Trophoblast cell (in vitro differentiated cells and primary cell): Measurements from ENCODE around the gene ARSG.

Experiments
- DNase-seq, 2 donors: peaks; one replicate each; pipeline ENCODE4 v3.0.0-alpha.2; 2016
- H2AFZ ChIP-seq: 2 replicates; pipeline ENCODE4 v1.6.1; 2013; ENCODE audit warnings: low read length, moderate library complexity, mild to moderate bottlenecking; ENCODE audit not compliant: insufficient read depth, poor library complexity
- H2AK5ac ChIP-seq: 2 replicates; pipeline ENCODE4 v1.6.1; 2013; ENCODE audit warnings: mild to moderate bottlenecking, low read length
- H2BK120ac ChIP-seq: 2 replicates; pipeline ENCODE4 v1.6.1; 2013; ENCODE audit warnings: low read length, mild to moderate bottlenecking, moderate library complexity; ENCODE audit not compliant: insufficient read depth, poor library complexity
- H2BK12ac ChIP-seq: 2 replicates; pipeline ENCODE4 v1.6.1; 2013; ENCODE audit warnings: mild to moderate bottlenecking, low read length, moderate library complexity
- H2BK5ac ChIP-seq: 2 replicates; pipeline ENCODE4 v1.6.1; 2013; ENCODE audit warnings: low read length, low read depth, moderate library complexity, mild to moderate bottlenecking; ENCODE audit not compliant: poor library complexity
- H3K14ac ChIP-seq: 2 replicates; pipeline ENCODE4 v1.6.1; 2013; ENCODE audit warnings: mild to moderate bottlenecking, low read length
- H3K18ac ChIP-seq: 2 replicates; pipeline ENCODE4 v1.6.1; 2013; ENCODE audit warnings: mild to moderate bottlenecking, low read length
- H3K23ac ChIP-seq: 2 replicates; pipeline ENCODE4 v1.6.1; 2013; ENCODE audit warnings: low read length
- H3K27ac ChIP-seq: 2 replicates; pipeline ENCODE4 v1.5.1; 2013; ENCODE audit warnings: low read depth, mild to moderate bottlenecking, inconsistent platforms, low read length, moderate library complexity
- H3K27me3 ChIP-seq: 2 replicates; pipeline ENCODE4 v1.6.1; 2013; ENCODE audit warnings: inconsistent platforms, mild to moderate bottlenecking, low read length, moderate library complexity; ENCODE audit not compliant: insufficient read depth
- H3K36me3 ChIP-seq, 2 experiments: 1 replicate in 1 of 2; 2 replicates in 1 of 2; pipeline ENCODE4 v1.6.1; 2013; ENCODE audit warnings: low read length in 2 of 2, mild to moderate bottlenecking in 2 of 2, moderate library complexity in 1 of 2; ENCODE audit not compliant: insufficient read depth in 2 of 2, control insufficient read depth in 1 of 2
- H3K4ac ChIP-seq: 2 replicates; pipeline ENCODE4 v1.6.1; 2013; ENCODE audit warnings: low read depth, mild to moderate bottlenecking, low read length, moderate library complexity
- H3K4me1 ChIP-seq, 2 experiments: 1 replicate in 1 of 2; 2 replicates in 1 of 2; pipeline ENCODE4 v1.6.1; 2013; ENCODE audit warnings: low read length in 2 of 2, mild to moderate bottlenecking in 2 of 2, moderate library complexity in 1 of 2; ENCODE audit not compliant: insufficient read depth in 2 of 2, control insufficient read depth in 1 of 2
- H3K4me2 ChIP-seq: 2 replicates; pipeline ENCODE4 v1.6.1; 2013; ENCODE audit warnings: inconsistent platforms, mild to moderate bottlenecking, low read length, moderate library complexity
- H3K4me3 ChIP-seq: 2 replicates; pipeline ENCODE4 v1.5.1; 2013; ENCODE audit warnings: mild to moderate bottlenecking, low read depth, low read length, inconsistent platforms
- H3K79me1 ChIP-seq: one replicate; pipeline ENCODE4 v1.6.1; 2013; ENCODE audit warnings: low read length
- H3K79me2 ChIP-seq: 2 replicates; pipeline ENCODE4 v1.6.1; 2013; ENCODE audit warnings: low read length, mild to moderate bottlenecking; ENCODE audit not compliant: control insufficient read depth, insufficient read depth, poor library complexity
- H3K9ac ChIP-seq: 2 replicates; pipeline ENCODE4 v1.6.1; 2013; ENCODE audit warnings: mild to moderate bottlenecking, low read length
- H3K9me3 ChIP-seq: 2 replicates; pipeline ENCODE4 v1.6.1; 2013; ENCODE audit warnings: low read depth, mild to moderate bottlenecking, control low read depth, inconsistent platforms, low read length; ENCODE audit not compliant: insufficient read depth
- H4K12ac ChIP-seq: 2 replicates; pipeline ENCODE4 v1.6.1; 2013; ENCODE audit warnings: low read depth, mild to moderate bottlenecking, low read length, moderate library complexity
- H4K8ac ChIP-seq: 2 replicates; pipeline ENCODE4 v1.6.1; 2013; ENCODE audit warnings: low read depth, mild to moderate bottlenecking, low read length, moderate library complexity
- H4K91ac ChIP-seq: one replicate; pipeline ENCODE4 v1.6.1; 2013; ENCODE audit warnings: low read depth, mild to moderate bottlenecking, low read length, moderate library complexity
- WGBS: extraction: QIAGEN DNeasy Blood & Tissue Kit; methylation state at CpG from one replicate; pipeline ENCODE4 v1.1.7; 2013; ENCODE audit warnings: missing lambda C conversion rate; ENCODE audit not compliant: insufficient read length, insufficient coverage; ENCODE audit errors: extremely low coverage; 5-methylcytosine and 5-hydroxymethylcytosine counted together

The ARSG gene

GRCh38 chr17:68346448-68346847 lies 55.2 kb downstream of the ARSG start:
- no peak overlapping the region for H4K91ac ChIP-seq
- H2AFZ ChIP-seq: no peak overlapping the region
- H2AK5ac ChIP-seq: no peak overlapping the region
- H3K27me3 ChIP-seq: no peaks in the 10 kb centered on the region
- DNase-seq: no peak
- H3K36me3 ChIP-seq: peaks cover 0 to 3% of the 10 kb centered on the region in 2 experiments
- no peak overlapping the region for H2BK12ac ChIP-seq
- peaks cover 11 to 16% of the 10 kb centered on the region in 2 experiments for H3K4me1 ChIP-seq
- peaks cover under 1% of the 10 kb centered on the region for H3K9me3 ChIP-seq
- H2BK120ac ChIP-seq: peak overlapping the region; percentile 6
- H3K27ac ChIP-seq: no peak overlapping the region
- no peak overlapping the region for H3K4me2 ChIP-seq
- H4K12ac ChIP-seq: no peak overlapping the region
- no peak overlapping the region for H3K23ac ChIP-seq
- H3K9ac ChIP-seq: no peak overlapping the region
- no peak overlapping the region for H4K8ac ChIP-seq
- peaks cover 8% of the 10 kb centered on the region for H3K79me1 ChIP-seq
- no peak overlapping the region for H3K18ac ChIP-seq
- no peak overlapping the region for H2BK5ac ChIP-seq
- no peak overlapping the region for H3K4me3 ChIP-seq
- no CpG with 5 or more reads among the region's 13 CpGs for WGBS
- H3K79me2 ChIP-seq: peaks cover 2% of the 10 kb centered on the region
- H3K14ac ChIP-seq: no peak overlapping the region
- H3K4ac ChIP-seq: no peak overlapping the region

- Histone ChIP-seq H3K18ac (no peak overlapping the region), H3K14ac (no peak overlapping the region), H3K4me3 (no peak overlapping the region), H2BK5ac (no peak overlapping the region), H3K36me3 (peaks cover 0 to 3% of the 10 kb centered on the region in 2 experiments), H4K12ac (no peak overlapping the region), H3K9me3 (peaks cover 1% of the 10 kb centered on the region), H2BK120ac (no peak overlapping the region), H4K91ac (peak overlapping the region; percentile 6), H3K9ac (no peak overlapping the region), H2AK5ac (no peak overlapping the region), H3K79me2 (peaks cover 2% of the 10 kb centered on the region), H3K4me2 (no peak overlapping the region), H2BK12ac (peak overlapping the region; percentile 17), H3K23ac (no peak overlapping the region), H2AFZ (no peak overlapping the region), H3K27me3 (no peaks in the 10 kb centered on the region), H3K27ac (no peak overlapping the region), H4K8ac (no peak overlapping the region), H3K79me1 (peaks cover 8% of the 10 kb centered on the region), H3K4me1 (peaks cover 11 to 18% of the 10 kb centered on the region in 2 experiments), H3K4ac (no peak overlapping the region)
- WGBS: no CpG with 5 or more reads among the region's 6 CpGs
- DNase-seq: no peak
Measured at GRCh38 chr17:68347380-68347779, 56.1 kb downstream of the ARSG start.

- no peak overlapping the region for H3K4me2 ChIP-seq
- WGBS: no CpG with 5 or more reads among the region's 4 CpGs
- H3K79me2 ChIP-seq: peaks cover 2% of the 10 kb centered on the region
- no peak for DNase-seq
- H4K12ac ChIP-seq: no peak overlapping the region
- H2BK12ac ChIP-seq: no peak overlapping the region
- no peak overlapping the region for H4K8ac ChIP-seq
- no peak overlapping the region for H4K91ac ChIP-seq
- peaks cover 1% of the 10 kb centered on the region for H3K9me3 ChIP-seq
- no peak overlapping the region for H3K9ac ChIP-seq
- H2AK5ac ChIP-seq: no peak overlapping the region
- H3K79me1 ChIP-seq: peaks cover 5% of the 10 kb centered on the region
- H3K14ac ChIP-seq: no peak overlapping the region
- no peak overlapping the region for H3K27ac ChIP-seq
- H2BK120ac ChIP-seq: no peak overlapping the region
- H3K4ac ChIP-seq: no peak overlapping the region
- H3K4me1 ChIP-seq: peaks cover 8 to 16% of the 10 kb centered on the region in 2 experiments
- H2AFZ ChIP-seq: no peak overlapping the region
- H3K36me3 ChIP-seq: peaks cover 0 to 3% of the 10 kb centered on the region in 2 experiments
- no peak overlapping the region for H3K4me3 ChIP-seq
- H2BK5ac ChIP-seq: no peak overlapping the region
- H3K23ac ChIP-seq: no peak overlapping the region
- H3K27me3 ChIP-seq: no peaks in the 10 kb centered on the region
- no peak overlapping the region for H3K18ac ChIP-seq
Measured at GRCh38 chr17:68349157-68349556, 57.9 kb downstream of the ARSG start.

GRCh38 chr17:68351395-68351794 lies 60.1 kb downstream of the ARSG start:
- H3K4me3 ChIP-seq: no peak overlapping the region
- H3K9ac ChIP-seq: peak overlapping the region; percentile 70
- H3K27me3 ChIP-seq: no peaks in the 10 kb centered on the region
- no peak overlapping the region for H3K14ac ChIP-seq
- peaks cover 0 to 4% of the 10 kb centered on the region in 2 experiments for H3K4me1 ChIP-seq
- H2BK120ac ChIP-seq: no peak overlapping the region
- no peak overlapping the region for H4K8ac ChIP-seq
- no peak overlapping the region for H2AK5ac ChIP-seq
- WGBS: no CpG with 5 or more reads among the region's 7 CpGs
- H3K4me2 ChIP-seq: no peak overlapping the region
- no peak overlapping the region for H4K91ac ChIP-seq
- H3K4ac ChIP-seq: no peak overlapping the region
- H3K23ac ChIP-seq: no peak overlapping the region
- H3K79me1 ChIP-seq: peaks cover 2% of the 10 kb centered on the region
- H2AFZ ChIP-seq: no peak overlapping the region
- no peak overlapping the region for H2BK12ac ChIP-seq
- no peaks in the 10 kb centered on the region for H3K79me2 ChIP-seq
- H3K18ac ChIP-seq: no peak overlapping the region
- H4K12ac ChIP-seq: no peak overlapping the region
- no peak overlapping the region for H3K27ac ChIP-seq
- DNase-seq: peak in 1 of 2 donors; percentile 50
- H2BK5ac ChIP-seq: no peak overlapping the region
- H3K9me3 ChIP-seq: peaks cover 1% of the 10 kb centered on the region
- peaks cover 0 to 3% of the 10 kb centered on the region in 2 experiments for H3K36me3 ChIP-seq
